AG10803 (cell line): Measurements from ENCODE around the gene TTC7B.

Experiments
- DNase-seq: peaks from one replicate; pipeline ENCODE4 v3.0.0; 2010; ENCODE audit warnings: low read depth
- H3K4me3 ChIP-seq: 2 replicates; pipeline ENCODE4 v1.5.1; 2011; ENCODE audit warnings: mild to moderate bottlenecking, low read length, control low read depth
- TF ChIP-seq, protein P1 (sequence below): conservative IDR thresholded peaks from 2 replicates; pipeline ENCODE4 v1.5.1; 2011; ENCODE audit warnings: mild to moderate bottlenecking, low read length, control low read depth, inconsistent platforms

The TTC7B gene

DNA sequence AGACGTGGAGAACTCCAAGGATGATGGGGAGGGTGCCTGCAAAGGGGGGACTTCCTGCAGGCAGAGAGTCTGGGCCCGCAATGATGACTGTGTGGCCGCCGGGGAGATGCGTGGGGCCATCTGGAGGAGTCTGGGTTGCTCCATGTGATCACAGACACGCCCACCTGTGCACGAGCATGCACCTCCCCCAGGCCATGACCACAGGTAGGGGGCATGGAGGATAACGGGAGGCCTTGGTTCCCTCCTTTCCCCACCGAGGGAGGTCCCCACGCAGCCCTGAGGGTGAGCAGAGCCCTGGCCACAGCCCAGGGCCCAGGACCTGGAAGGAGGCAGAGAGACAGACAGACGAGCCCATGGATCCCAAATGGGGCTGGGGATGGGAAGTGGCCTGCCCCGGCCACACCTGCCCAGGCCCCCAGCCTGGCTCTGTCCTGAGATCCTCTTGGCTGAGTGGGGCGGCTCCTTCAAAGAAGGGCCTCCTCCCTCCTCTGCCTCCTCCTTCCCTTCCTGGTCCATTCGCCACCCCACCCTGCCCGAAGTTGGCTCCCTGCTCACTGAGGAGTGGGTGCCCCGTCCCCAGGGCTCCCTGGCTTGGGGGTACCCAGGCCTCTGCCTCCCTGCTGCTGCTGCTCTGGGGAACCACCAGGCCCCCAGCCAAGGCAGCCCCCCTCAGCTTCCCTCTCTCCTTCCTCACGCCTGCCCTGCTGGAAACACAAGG, 281.2 kb downstream of the TTC7B start:
- no peak overlapping the region for H3K4me3 ChIP-seq
- no peak for DNase-seq
- TF ChIP-seq, protein P1, sequence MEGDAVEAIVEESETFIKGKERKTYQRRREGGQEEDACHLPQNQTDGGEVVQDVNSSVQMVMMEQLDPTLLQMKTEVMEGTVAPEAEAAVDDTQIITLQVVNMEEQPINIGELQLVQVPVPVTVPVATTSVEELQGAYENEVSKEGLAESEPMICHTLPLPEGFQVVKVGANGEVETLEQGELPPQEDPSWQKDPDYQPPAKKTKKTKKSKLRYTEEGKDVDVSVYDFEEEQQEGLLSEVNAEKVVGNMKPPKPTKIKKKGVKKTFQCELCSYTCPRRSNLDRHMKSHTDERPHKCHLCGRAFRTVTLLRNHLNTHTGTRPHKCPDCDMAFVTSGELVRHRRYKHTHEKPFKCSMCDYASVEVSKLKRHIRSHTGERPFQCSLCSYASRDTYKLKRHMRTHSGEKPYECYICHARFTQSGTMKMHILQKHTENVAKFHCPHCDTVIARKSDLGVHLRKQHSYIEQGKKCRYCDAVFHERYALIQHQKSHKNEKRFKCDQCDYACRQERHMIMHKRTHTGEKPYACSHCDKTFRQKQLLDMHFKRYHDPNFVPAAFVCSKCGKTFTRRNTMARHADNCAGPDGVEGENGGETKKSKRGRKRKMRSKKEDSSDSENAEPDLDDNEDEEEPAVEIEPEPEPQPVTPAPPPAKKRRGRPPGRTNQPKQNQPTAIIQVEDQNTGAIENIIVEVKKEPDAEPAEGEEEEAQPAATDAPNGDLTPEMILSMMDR: no peak

GRCh38 chr14:90534091-90534837, 282.0 kb downstream of the TTC7B start:
- TF ChIP-seq, protein P1: no peak
- no peak overlapping the region for H3K4me3 ChIP-seq
- peak; percentile 20 for DNase-seq

DNA sequence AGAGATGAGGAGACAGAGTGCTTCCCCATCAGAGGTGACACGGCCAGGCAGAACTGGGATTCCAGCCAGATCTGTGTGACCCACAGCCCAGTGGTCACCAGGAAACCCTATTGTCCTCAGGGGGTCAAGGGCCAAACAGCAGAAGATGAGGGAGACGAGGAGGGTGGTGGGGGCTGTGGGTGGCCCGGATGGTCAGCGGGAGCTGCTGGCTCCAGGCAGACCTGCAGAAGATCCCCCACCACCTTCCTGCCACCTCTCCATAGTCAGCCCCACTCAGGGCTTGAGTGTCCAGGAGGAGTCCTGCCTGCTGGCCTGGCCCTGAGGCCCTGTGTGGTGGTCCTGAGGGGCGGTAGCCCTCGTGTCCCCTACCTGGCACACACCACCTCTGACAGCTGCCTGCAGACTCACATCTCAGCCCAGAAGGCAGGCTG, 282.6 kb downstream of the TTC7B start:
- H3K4me3 ChIP-seq: no peak overlapping the region
- TF ChIP-seq, protein P1: no peak
- DNase-seq: no peak

DNA sequence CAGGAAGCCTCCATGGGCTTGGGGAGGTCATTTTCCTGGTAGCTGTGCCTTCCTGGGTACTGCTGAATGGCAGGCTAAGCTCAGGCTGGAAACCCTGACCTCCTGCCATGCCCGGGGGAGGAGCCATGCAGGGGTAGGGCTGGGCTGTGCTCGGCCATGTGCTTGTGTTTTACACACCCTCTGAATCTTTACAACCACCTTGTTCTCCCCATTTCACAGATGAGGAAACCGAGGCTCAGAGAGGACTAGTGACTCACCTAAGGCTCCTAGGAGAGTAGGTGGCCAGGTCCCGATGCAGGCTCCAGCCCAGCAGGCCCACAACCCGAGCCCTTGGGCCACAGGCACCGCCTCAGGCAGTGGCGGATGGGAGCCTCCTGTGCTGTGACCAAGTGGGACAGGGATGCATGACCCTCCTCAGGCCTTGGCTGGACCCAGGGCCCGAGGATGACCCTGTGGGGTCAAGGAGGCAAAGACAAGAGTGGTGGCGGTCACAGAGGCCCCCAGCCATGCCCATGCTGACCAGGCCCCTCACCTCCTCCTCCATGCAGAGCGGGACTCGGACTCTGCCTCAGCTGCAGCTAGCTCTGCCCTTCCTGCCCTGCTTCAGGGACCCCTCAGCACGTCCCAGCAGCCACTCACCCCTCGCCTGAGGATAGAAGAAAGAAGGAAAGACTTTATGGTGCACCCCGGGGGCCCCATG, 283.3 kb downstream of the TTC7B start:
- DNase-seq: no peak

GRCh38 chr14:90531497-90531896, 284.7 kb downstream of the TTC7B start:
- no peak overlapping the region for H3K4me3 ChIP-seq
- TF ChIP-seq, protein P1: no peak
- no peak for DNase-seq

More for the DNA sequence above, 283.3 kb downstream of the TTC7B start:
- TF ChIP-seq, protein P1: no peak
- no peak overlapping the region for H3K4me3 ChIP-seq

DNA sequence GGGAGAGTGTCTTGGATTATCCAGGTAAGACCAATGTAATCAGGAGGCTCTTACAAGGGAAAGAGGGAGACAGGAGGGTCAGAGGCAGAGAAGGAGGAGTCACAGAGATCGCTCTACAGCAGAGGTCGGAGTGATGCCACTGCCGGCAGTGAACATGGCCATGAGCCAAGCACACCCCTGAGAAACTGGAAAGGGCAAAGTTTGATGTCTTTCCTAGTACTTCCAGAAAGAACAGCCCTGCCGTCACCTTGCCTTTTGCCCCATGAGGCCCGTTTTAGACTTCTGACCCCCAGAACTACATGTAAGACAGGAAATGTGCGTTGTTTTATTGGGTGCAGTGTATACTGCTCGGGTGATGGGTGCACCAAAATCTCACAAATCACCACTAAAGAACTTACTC, 285.7 kb downstream of the TTC7B start:
- TF ChIP-seq, protein P1: no peak
- no peak for DNase-seq
- no peak overlapping the region for H3K4me3 ChIP-seq
